Measurements from ENCODE around the gene SYTL4.
A peak's percentile ranks its signal among the peaks of the same experiment; 100 is the strongest.
"Not testable (repeated sequence)": the region's sequence is repeated elsewhere in the genome, so short reads cannot be mapped to it uniquely, and the experiment has no call there.

The SYTL4 gene

GRCh38 chrX:100731441-100732281 is at the start of gene SYTL4:
SYTL4 (minus strand) TSS chrX:100732121; CDS start chrX:100702037, 30,084 bp downstream.
- no peak for DNase-seq

- DNase-seq = not testable (repeated sequence)
These were observed 37.5 kb upstream of the SYTL4 start for GRCh38 chrX:100769439-100769838.

- DNase-seq = peak; percentile 87
These were observed 36.9 kb upstream of the SYTL4 start for GRCh38 chrX:100768679-100769338.

GRCh38 chrX:100750883-100751282 is 19.0 kb upstream of the SYTL4 start:
- no peak for DNase-seq

GRCh38 chrX:100748108-100748507 is 16.2 kb upstream of the SYTL4 start:
- no peak for DNase-seq

- DNase-seq = no peak
These were observed 15.8 kb upstream of the SYTL4 start for GRCh38 chrX:100747703-100748102.

GRCh38 chrX:100747090-100747489 is 15.2 kb upstream of the SYTL4 start:
- no peak for DNase-seq

- DNase-seq = no peak
These were observed 14.1 kb upstream of the SYTL4 start for GRCh38 chrX:100745806-100746537.

- no peak for DNase-seq
These were observed 13.3 kb upstream of the SYTL4 start for GRCh38 chrX:100745205-100745604.

GRCh38 chrX:100743009-100743607 is 11.2 kb upstream of the SYTL4 start:
- DNase-seq = no peak

GRCh38 chrX:100724006-100724405 is 7.9 kb downstream of the SYTL4 start:
- not testable (repeated sequence) for DNase-seq

GRCh38 chrX:100721328-100721727 is 10.6 kb downstream of the SYTL4 start:
- DNase-seq = no peak

- DNase-seq = no peak
These were observed 11.6 kb downstream of the SYTL4 start for GRCh38 chrX:100720301-100720700.

GRCh38 chrX:100719139-100719538 is 12.8 kb downstream of the SYTL4 start:
- no peak for DNase-seq

- no peak for DNase-seq
These were observed 14.6 kb downstream of the SYTL4 start for GRCh38 chrX:100717363-100717762.

- DNase-seq = no peak
These were observed 21.1 kb downstream of the SYTL4 start for GRCh38 chrX:100710816-100711215.

- DNase-seq = no peak
These were observed 27.2 kb downstream of the SYTL4 start for GRCh38 chrX:100704581-100705203.

- no peak for DNase-seq
These were observed 31.1 kb downstream of the SYTL4 start for GRCh38 chrX:100700809-100701208.

GRCh38 chrX:100698551-100698950 is 33.4 kb downstream of the SYTL4 start:
- DNase-seq = no peak

GRCh38 chrX:100696699-100697351 is 35.1 kb downstream of the SYTL4 start:
- DNase-seq = no peak

- no peak for DNase-seq
These were observed 35.9 kb downstream of the SYTL4 start for GRCh38 chrX:100695991-100696390.

GRCh38 chrX:100695302-100695701 is 36.6 kb downstream of the SYTL4 start:
- no peak for DNase-seq

Data from stimulated activated CD4-positive, alpha-beta T cell treated with anti-CD3 and anti-CD28 coated beads, Interleukin-4, amount 100 ng/mL, for 24 hours (primary cell).